Gastroesophageal sphincter (tissue), 3 donors: ENCODE data around the gene SPRYD3.

Experiments used
- EP300 ChIP-seq: sonication (generic); formaldehyde crosslinking; IDR thresholded peaks from one replicate; pipeline ENCODE4 v1.6.1; 2017; ENCODE audit warnings: antibody characterized with exemption, mild to moderate bottlenecking
- POLR2AphosphoS5 ChIP-seq: sonication (generic); formaldehyde crosslinking; IDR thresholded peaks from one replicate; pipeline ENCODE4 v1.6.1; 2017; ENCODE audit warnings: antibody characterized with exemption
- TF ChIP-seq, protein P1 (sequence below), 4 experiments: fragments of 200-600 bp in 2 of 4; fragments of 450-650 bp in 2 of 4; sonication (generic) in 1 of 4; IDR thresholded peaks; one replicate each; pipeline ENCODE4 v1.5.1; 2017 to 2019; ENCODE audit warnings: antibody characterized with exemption in 4 of 4, mild to moderate bottlenecking in 2 of 4, moderate library complexity in 2 of 4

DNA sequence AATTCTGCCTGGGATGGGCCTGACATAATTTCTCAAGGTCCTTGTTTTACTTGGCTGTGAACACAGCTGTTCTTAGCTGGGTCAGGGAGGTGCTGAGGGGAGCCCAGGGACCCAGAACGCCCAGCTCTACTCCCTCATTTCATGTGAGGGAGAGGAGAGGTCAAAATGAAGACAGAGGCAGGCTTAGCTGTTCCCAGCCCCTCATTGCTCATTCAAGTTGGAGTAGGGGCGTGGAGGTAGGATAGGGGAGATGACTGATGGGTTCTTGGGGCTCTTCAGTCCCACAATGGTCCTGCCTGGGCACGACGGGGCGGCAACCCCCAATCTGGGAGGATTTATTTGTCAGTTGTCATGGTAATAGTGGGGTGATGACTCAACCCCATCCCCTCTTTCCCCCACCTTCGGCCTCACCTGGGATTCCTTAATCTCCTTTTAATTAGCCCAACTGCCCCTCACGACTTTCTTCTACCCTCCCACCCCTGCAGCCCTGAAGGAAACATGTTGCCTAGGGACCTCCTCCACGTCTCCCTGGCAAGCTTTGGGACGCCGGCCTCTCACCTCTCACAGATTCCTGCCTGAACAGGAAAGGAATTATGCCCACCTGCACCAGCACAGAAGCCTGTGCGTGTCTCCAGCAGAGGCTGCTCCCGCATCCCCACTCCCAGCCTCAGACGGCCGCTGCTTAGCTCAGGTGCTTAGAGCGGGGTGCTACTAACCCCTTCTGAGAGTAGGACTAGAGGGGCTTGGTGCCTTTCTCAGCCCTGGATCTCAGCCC lies 10.2 kb downstream of the SPRYD3 start:
- TF ChIP-seq, protein P1, sequence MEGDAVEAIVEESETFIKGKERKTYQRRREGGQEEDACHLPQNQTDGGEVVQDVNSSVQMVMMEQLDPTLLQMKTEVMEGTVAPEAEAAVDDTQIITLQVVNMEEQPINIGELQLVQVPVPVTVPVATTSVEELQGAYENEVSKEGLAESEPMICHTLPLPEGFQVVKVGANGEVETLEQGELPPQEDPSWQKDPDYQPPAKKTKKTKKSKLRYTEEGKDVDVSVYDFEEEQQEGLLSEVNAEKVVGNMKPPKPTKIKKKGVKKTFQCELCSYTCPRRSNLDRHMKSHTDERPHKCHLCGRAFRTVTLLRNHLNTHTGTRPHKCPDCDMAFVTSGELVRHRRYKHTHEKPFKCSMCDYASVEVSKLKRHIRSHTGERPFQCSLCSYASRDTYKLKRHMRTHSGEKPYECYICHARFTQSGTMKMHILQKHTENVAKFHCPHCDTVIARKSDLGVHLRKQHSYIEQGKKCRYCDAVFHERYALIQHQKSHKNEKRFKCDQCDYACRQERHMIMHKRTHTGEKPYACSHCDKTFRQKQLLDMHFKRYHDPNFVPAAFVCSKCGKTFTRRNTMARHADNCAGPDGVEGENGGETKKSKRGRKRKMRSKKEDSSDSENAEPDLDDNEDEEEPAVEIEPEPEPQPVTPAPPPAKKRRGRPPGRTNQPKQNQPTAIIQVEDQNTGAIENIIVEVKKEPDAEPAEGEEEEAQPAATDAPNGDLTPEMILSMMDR (IDR thresholded peaks at IDR 0.05), result no peak
- TF ChIP-seq EP300, result no peak
- no peak for TF ChIP-seq POLR2AphosphoS5
